Adrenal gland (tissue), 5 donors: ENCODE results near the gene ADGB.
"Not testable (repeated sequence)": the region's sequence is repeated elsewhere in the genome, so short reads cannot be mapped to it uniquely, and the experiment has no call there.

Experiments
- CTCF ChIP-seq, 6 experiments: fragments of 450-650 bp in 4 of 6; fragments of 200-600 bp in 2 of 6; sonication (generic) in 1 of 6; IDR thresholded peaks; 1 replicate in 5 of 6; 2 replicates in 1 of 6; pipeline versions ENCODE4 v1.5.1 to v1.8.0; 2016 to 2021; ENCODE audit warnings: antibody characterized with exemption in 6 of 6, mild to moderate bottlenecking in 2 of 6, moderate library complexity in 1 of 6
- POLR2A ChIP-seq, 2 donors: fragments of 450-650 bp; IDR thresholded peaks; one replicate each; pipeline ENCODE4 v1.6.1; 2017; ENCODE audit warnings: antibody characterized with exemption in 2 of 2, mild to moderate bottlenecking in 2 of 2, moderate library complexity in 1 of 2
- donor health status: DM: no; HTN: no; CAD: no.

GRCh38 chr6:146803167-146803566 is 204.4 kb downstream of the ADGB start:
- not testable (repeated sequence) for TF ChIP-seq CTCF, POLR2A (IDR thresholded peaks at IDR 0.05)
